Loucy (cell line): ENCODE results near the gene HEBP1.

Experiments
- H2AFZ ChIP-seq: fragments of 200-600 bp; sonication (generic); 2 replicates; pipeline ENCODE4 v1.6.0; 2016; ENCODE audit warnings: antibody characterized with exemption, mild to moderate bottlenecking, low read length, moderate library complexity
- H3F3A ChIP-seq: fragments of 200-600 bp; 2 replicates; pipeline ENCODE4 v1.6.0; 2016; ENCODE audit warnings: antibody characterized with exemption, low read depth, mild to moderate bottlenecking
- H3K27me3 ChIP-seq: fragments of 200-600 bp; sonication (generic); 2 replicates; pipeline ENCODE4 v1.6.1; 2014; ENCODE audit warnings: low read length, mild to moderate bottlenecking; ENCODE audit not compliant: insufficient read depth, poor library complexity, severe bottlenecking
- H3K36me3 ChIP-seq: fragments of 200-600 bp; sonication (generic); 2 replicates; pipeline ENCODE4 v1.6.1; 2016; ENCODE audit warnings: low read length; ENCODE audit not compliant: insufficient read depth
- H3K4me1 ChIP-seq: fragments of 200-600 bp; sonication (generic); 2 replicates; pipeline ENCODE4 v1.5.1; 2014; ENCODE audit warnings: low read length, mild to moderate bottlenecking; ENCODE audit not compliant: insufficient read depth, poor library complexity, severe bottlenecking
- H3K4me2 ChIP-seq: fragments of 200-600 bp; sonication (generic); 2 replicates; pipeline ENCODE4 v1.6.0; 2014; ENCODE audit warnings: antibody characterized with exemption, low read length, low read depth, mild to moderate bottlenecking; ENCODE audit not compliant: poor library complexity, severe bottlenecking
- H3K4me3 ChIP-seq: fragments of 200-600 bp; sonication (generic); 2 replicates; pipeline ENCODE4 v1.5.1; 2014; ENCODE audit warnings: low read length, mild to moderate bottlenecking, mixed read lengths; ENCODE audit not compliant: poor library complexity, severe bottlenecking
- H3K79me2 ChIP-seq: fragments of 200-600 bp; sonication (generic); 2 replicates; pipeline ENCODE4 v1.6.1; 2014; ENCODE audit warnings: low read length; ENCODE audit not compliant: insufficient read depth
- H3K9ac ChIP-seq: fragments of 200-600 bp; sonication (generic); 2 replicates; pipeline ENCODE4 v1.6.0; 2014; ENCODE audit warnings: mild to moderate bottlenecking, low read depth, low read length, moderate library complexity; ENCODE audit not compliant: poor library complexity, severe bottlenecking
- H3K9me2 ChIP-seq: fragments of 200-600 bp; sonication (generic); replicated peaks from 2 replicates; pipeline ENCODE4 v1.6.1; 2016; ENCODE audit warnings: low read depth, low read length, mixed read lengths
- H3K9me3 ChIP-seq: fragments of 200-600 bp; sonication (generic); 2 replicates; pipeline ENCODE4 v1.6.1; 2014; ENCODE audit warnings: mild to moderate bottlenecking, antibody characterized with exemption, low read length, low read depth; ENCODE audit not compliant: insufficient read depth
- H4K20me1 ChIP-seq: fragments of 200-600 bp; sonication (generic); 2 replicates; pipeline ENCODE4 v1.6.0; 2014; ENCODE audit warnings: antibody characterized with exemption, low read length, mild to moderate bottlenecking; ENCODE audit not compliant: insufficient read depth, poor library complexity, severe bottlenecking
- CTCF ChIP-seq: fragments of 200-600 bp; sonication (generic); conservative IDR thresholded peaks from 2 replicates; pipeline ENCODE4 v1.5.1; 2014; ENCODE audit warnings: mild to moderate bottlenecking, antibody characterized with exemption, low read length
- EZH2phosphoT487 ChIP-seq: fragments of 200-600 bp; IDR thresholded peaks from 2 replicates; pipeline ENCODE4 v1.6.1; 2018; ENCODE audit warnings: antibody characterized with exemption, mild to moderate bottlenecking, moderate library complexity, borderline replicate concordance

HEBP1 gene

GRCh38 chr12:12993367-12993766 lies 6.7 kb downstream of the HEBP1 start:
- peaks cover 13% of the 10 kb centered on the region for H3K4me1 ChIP-seq
- no peak overlapping the region for H3K9ac ChIP-seq
- H3F3A ChIP-seq: no peaks in the 10 kb centered on the region
- no peak overlapping the region for H3K4me3 ChIP-seq
- no peak overlapping the region for H2AFZ ChIP-seq
- no peaks in the 10 kb centered on the region for H3K79me2 ChIP-seq
- TF ChIP-seq EZH2phosphoT487 (no peak), CTCF (no peak)
- H4K20me1 ChIP-seq: no peaks in the 10 kb centered on the region
- H3K27me3 ChIP-seq: no peaks in the 10 kb centered on the region
- H3K36me3 ChIP-seq: no peaks in the 10 kb centered on the region
- H3K9me2 ChIP-seq: no peaks in the 10 kb centered on the region
- H3K9me3 ChIP-seq: no peaks in the 10 kb centered on the region
- no peak overlapping the region for H3K4me2 ChIP-seq

GRCh38 chr12:12992418-12993130 lies 7.5 kb downstream of the HEBP1 start:
- Histone ChIP-seq H3K4me2 (no peak overlapping the region), H3K9ac (no peak overlapping the region), H2AFZ (peak overlapping the region; percentile 42; the same call in 1 of the 2 replicates), H3F3A (no peaks in the 10 kb centered on the region), H3K9me2 (no peaks in the 10 kb centered on the region), H4K20me1 (no peaks in the 10 kb centered on the region), H3K4me3 (peak overlapping the region; percentile 6), H3K79me2 (no peaks in the 10 kb centered on the region), H3K27me3 (no peaks in the 10 kb centered on the region), H3K9me3 (no peaks in the 10 kb centered on the region), H3K4me1 (peaks cover 11% of the 10 kb centered on the region), H3K36me3 (no peaks in the 10 kb centered on the region)
- TF ChIP-seq CTCF: no peak
- no peak for TF ChIP-seq EZH2phosphoT487

- Histone ChIP-seq H3K36me3 (no peaks in the 10 kb centered on the region), H4K20me1 (no peaks in the 10 kb centered on the region), H3K9ac (no peak overlapping the region), H3K4me2 (no peak overlapping the region), H3K9me2 (no peaks in the 10 kb centered on the region), H3K27me3 (no peaks in the 10 kb centered on the region), H3K79me2 (no peaks in the 10 kb centered on the region), H3F3A (no peaks in the 10 kb centered on the region), H3K4me1 (peaks cover 7% of the 10 kb centered on the region), H3K9me3 (no peaks in the 10 kb centered on the region), H3K4me3 (no peak overlapping the region), H2AFZ (no peak overlapping the region)
- TF ChIP-seq EZH2phosphoT487 (no peak), CTCF (no peak)
Observed at GRCh38 chr12:12990700-12991468, 9.2 kb downstream of the HEBP1 start.
